ENCODE measurements around the gene HARBI1. TPM values are rescaled to one million over a fixed set of nuclear protein-coding genes. Genes with fewer than 3 reads are reported as not detected.

Gene HARBI1
- total RNA-seq, 1 donor from 2014 or later, result 1.5 TPM

- H3K27me3 ChIP-seq, result no peaks in the 10 kb centered on the region
- intact Hi-C loops (cut with DNase I), result no loop called here
- H3K4me1 ChIP-seq, result peaks cover 22% of the 10 kb centered on the region
- H3K9me3 ChIP-seq, result no peaks in the 10 kb centered on the region
- DNase-seq (ENCODE audit: extremely low spot score in 2 of 2), result no peak
- H3K27ac ChIP-seq, result no peak overlapping the region
- H3K36me3 ChIP-seq, result no peaks in the 10 kb centered on the region
- no peak overlapping the region for H3K4me3 ChIP-seq
- no peak for TF ChIP-seq POLR2A (IDR thresholded peaks at IDR 0.05)
- TF ChIP-seq CTCF (IDR thresholded peaks at IDR 0.05), result no peak
- no peak for TF ChIP-seq POLR2AphosphoS5 (IDR thresholded peaks at IDR 0.05; ENCODE audit: insufficient read depth in 1 of 2, low read depth in 1 of 2)
These were observed 52.6 kb downstream of the HARBI1 start for GRCh38 chr11:46564459-46564858.

- Histone ChIP-seq H3K27ac (no peak overlapping the region), H3K9me3 (no peaks in the 10 kb centered on the region), H3K4me3 (no peak overlapping the region), H3K27me3 (no peaks in the 10 kb centered on the region), H3K36me3 (no peaks in the 10 kb centered on the region), H3K4me1 (peaks cover 29% of the 10 kb centered on the region)
- intact Hi-C loops (cut with DNase I), result no loop called here
- TF ChIP-seq POLR2A (IDR thresholded peaks at IDR 0.05) (no peak), CTCF (IDR thresholded peaks at IDR 0.05) (no peak), POLR2AphosphoS5 (IDR thresholded peaks at IDR 0.05; ENCODE audit: insufficient read depth in 1 of 2, low read depth in 1 of 2) (no peak)
- DNase-seq (ENCODE audit: extremely low spot score in 2 of 2), result no peak
These were observed 54.5 kb downstream of the HARBI1 start for GRCh38 chr11:46562527-46562926.

GRCh38 chr11:46560300-46560991 is 56.6 kb downstream of the HARBI1 start:
- TF ChIP-seq CTCF (IDR thresholded peaks at IDR 0.05), result no peak
- no peak for TF ChIP-seq POLR2AphosphoS5 (IDR thresholded peaks at IDR 0.05; ENCODE audit: insufficient read depth in 1 of 2, low read depth in 1 of 2)
- Histone ChIP-seq H3K36me3 (no peaks in the 10 kb centered on the region), H3K27me3 (no peaks in the 10 kb centered on the region), H3K9me3 (no peaks in the 10 kb centered on the region), H3K27ac (peak overlapping the region; percentile 69), H3K4me3 (peak overlapping the region; percentile 32 to 35), H3K4me1 (peaks cover 33% of the 10 kb centered on the region)
- intact Hi-C loops (cut with DNase I), result no loop called here
- no peak for DNase-seq (ENCODE audit: extremely low spot score in 2 of 2)

- TF ChIP-seq CTCF (IDR thresholded peaks at IDR 0.05), result no peak
- no peak for TF ChIP-seq POLR2A (IDR thresholded peaks at IDR 0.05)
- no peak for TF ChIP-seq POLR2AphosphoS5 (IDR thresholded peaks at IDR 0.05; ENCODE audit: insufficient read depth in 1 of 2, low read depth in 1 of 2)
- Histone ChIP-seq H3K9me3 (no peaks in the 10 kb centered on the region), H3K36me3 (no peaks in the 10 kb centered on the region), H3K27ac (peak overlapping the region; percentile 69), H3K4me1 (peaks cover 39% of the 10 kb centered on the region), H3K4me3 (peak overlapping the region; percentile 32 to 35), H3K27me3 (no peaks in the 10 kb centered on the region)
- intact Hi-C loops (cut with DNase I), result no loop called here
- no peak for DNase-seq (ENCODE audit: extremely low spot score in 2 of 2)
These were observed 57.2 kb downstream of the HARBI1 start for GRCh38 chr11:46559815-46560214.

GRCh38 chr11:46557684-46558151 is 59.3 kb downstream of the HARBI1 start:
- Histone ChIP-seq H3K4me1 (peaks cover 60% of the 10 kb centered on the region), H3K4me3 (no peak overlapping the region), H3K9me3 (no peaks in the 10 kb centered on the region), H3K27ac (no peak overlapping the region), H3K36me3 (no peaks in the 10 kb centered on the region), H3K27me3 (no peaks in the 10 kb centered on the region)
- TF ChIP-seq POLR2AphosphoS5 (IDR thresholded peaks at IDR 0.05; ENCODE audit: insufficient read depth in 1 of 2, low read depth in 1 of 2) (no peak), CTCF (IDR thresholded peaks at IDR 0.05) (no peak)
- no peak for DNase-seq (ENCODE audit: extremely low spot score in 2 of 2)
- intact Hi-C loops (cut with DNase I), result no loop called here

All from vagina (tissue), 2 donors.